Measurements from ENCODE around the gene MSI2.
"Not testable (repeated sequence)": the region's sequence is repeated elsewhere in the genome, so short reads cannot be mapped to it uniquely, and the experiment has no call there.

MSI2 gene

DNA sequence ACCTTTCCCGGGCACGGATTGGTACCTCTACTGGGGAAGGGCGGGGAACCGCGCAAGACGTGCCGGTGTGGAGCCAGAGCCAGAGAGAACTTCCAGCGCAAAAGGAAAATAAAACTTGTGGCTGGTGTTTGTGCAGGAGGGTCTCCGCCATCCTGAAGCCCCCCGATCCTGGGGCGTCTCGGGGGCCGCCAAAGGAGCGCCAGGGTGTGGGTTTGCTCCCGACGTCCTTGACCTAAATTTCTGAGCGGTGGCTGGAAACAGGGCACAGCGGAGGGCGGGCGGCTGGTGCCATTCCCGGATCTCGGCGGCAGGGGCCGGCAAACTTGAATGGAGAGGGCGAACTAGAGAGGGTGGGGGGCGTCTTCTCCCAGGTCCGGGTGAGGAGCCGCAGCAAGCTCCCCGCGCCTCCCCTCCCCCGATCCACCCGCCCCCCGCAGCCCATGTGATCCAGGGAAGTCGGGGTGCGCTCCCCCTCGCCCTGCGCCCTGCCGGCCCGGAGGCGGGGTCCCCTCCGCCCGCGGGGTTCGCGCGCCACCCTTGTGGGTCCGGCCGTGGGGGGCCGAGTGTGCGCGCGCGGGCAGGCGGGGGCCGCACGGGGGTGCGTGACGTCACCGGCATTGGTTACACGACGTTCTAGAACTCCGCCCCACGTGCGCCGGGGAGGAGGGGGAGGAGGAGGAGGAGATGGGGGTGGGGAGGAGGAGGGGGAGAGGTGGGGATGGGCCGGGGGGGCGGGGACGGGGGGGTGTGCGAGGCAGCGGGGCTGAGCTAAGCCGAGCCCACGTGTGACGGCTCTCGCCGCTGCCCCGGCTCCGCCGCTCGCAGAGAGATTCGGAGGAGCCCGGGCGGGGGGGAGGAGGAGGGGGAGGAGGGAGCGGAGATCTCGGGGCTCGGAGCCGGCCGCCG, at the start of gene MSI2:
MSI2 (plus strand) TSS at position 748 of the 906 bp plus-strand sequence. CDS start 220 bp downstream, outside the sequence.
- peak within 1 kb of the TSS; percentile 85 for H3K9ac ChIP-seq (ENCODE audit: low read length)
- no peaks in the 10 kb centered on the region for H3K9me3 ChIP-seq (ENCODE audit: control insufficient read depth, low read depth, low read length)
- H3K27ac ChIP-seq (ENCODE audit: low read length): peak within 1 kb of the TSS; percentile 54
- peaks cover 35% of the 10 kb centered on the region for H3K4me1 ChIP-seq (ENCODE audit: control insufficient read depth, low read depth, low read length)
- peaks cover 16% of the 10 kb centered on the region for H3K27me3 ChIP-seq (ENCODE audit: control insufficient read depth, insufficient read depth, low read length)
- H3K36me3 ChIP-seq (ENCODE audit: control insufficient read depth, low read depth, low read length): peaks cover 4% of the 10 kb centered on the region
- H3K4me3 ChIP-seq (ENCODE audit: low read length): peak within 1 kb of the TSS; percentile 89

GRCh38 chr17:57206928-57207327, 49.4 kb upstream of the MSI2 start:
- peaks cover 3% of the 10 kb centered on the region for H3K4me1 ChIP-seq (ENCODE audit: control insufficient read depth, low read depth, low read length)
- H3K27ac ChIP-seq (ENCODE audit: low read length): no peak overlapping the region

DNA sequence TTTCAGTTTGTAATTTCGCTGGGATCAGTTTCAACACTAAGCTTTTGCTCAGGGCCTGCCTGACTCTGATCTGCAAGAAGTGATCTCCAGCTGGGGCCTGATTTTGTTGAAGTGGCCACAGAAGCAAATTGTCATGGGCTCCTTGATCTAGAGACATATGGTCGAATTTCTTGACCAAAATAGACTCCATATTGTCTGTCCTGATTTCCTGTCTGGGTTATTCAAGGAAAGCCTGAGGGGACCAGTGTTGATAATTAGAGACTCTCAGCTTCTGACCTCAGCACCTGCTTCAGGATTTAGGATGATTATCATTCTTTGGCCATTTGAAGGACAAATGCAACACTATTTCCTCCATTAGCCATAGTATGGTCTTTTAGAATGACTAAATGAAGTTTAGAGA, 48.9 kb upstream of the MSI2 start:
- Histone ChIP-seq H3K27me3 (ENCODE audit: control insufficient read depth, insufficient read depth, low read length) (no peaks in the 10 kb centered on the region), H3K27ac (ENCODE audit: low read length) (no peak overlapping the region), H3K36me3 (ENCODE audit: control insufficient read depth, low read depth, low read length) (no peaks in the 10 kb centered on the region), H3K9me3 (ENCODE audit: control insufficient read depth, low read depth, low read length) (no peaks in the 10 kb centered on the region), H3K4me1 (ENCODE audit: control insufficient read depth, low read depth, low read length) (peaks cover 3% of the 10 kb centered on the region), H3K9ac (ENCODE audit: low read length) (no peak overlapping the region), H3K4me3 (ENCODE audit: low read length) (no peak overlapping the region)

More at GRCh38 chr17:57206928-57207327, 49.4 kb upstream of the MSI2 start:
- Histone ChIP-seq H3K27me3 (ENCODE audit: control insufficient read depth, insufficient read depth, low read length) (no peaks in the 10 kb centered on the region), H3K36me3 (ENCODE audit: control insufficient read depth, low read depth, low read length) (no peaks in the 10 kb centered on the region), H3K9ac (ENCODE audit: low read length) (no peak overlapping the region), H3K9me3 (ENCODE audit: control insufficient read depth, low read depth, low read length) (no peaks in the 10 kb centered on the region), H3K4me3 (ENCODE audit: low read length) (no peak overlapping the region)

DNA sequence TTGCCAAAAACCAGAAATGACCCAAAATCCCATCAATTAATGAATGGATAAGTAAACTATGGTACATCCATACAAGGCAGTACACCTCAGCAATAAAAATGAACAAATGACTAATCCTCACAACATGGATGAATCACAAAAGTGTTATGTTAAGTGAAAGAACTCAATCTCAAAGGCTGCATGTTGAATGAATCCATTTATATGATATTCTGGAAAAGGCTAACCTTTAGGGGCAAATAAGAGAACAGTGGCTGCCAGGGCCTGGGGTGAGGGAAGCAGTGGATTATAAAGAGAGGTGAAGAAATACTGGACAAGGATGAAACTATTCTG, 46.1 kb upstream of the MSI2 start:
- H3K4me3 ChIP-seq (ENCODE audit: low read length): no peak overlapping the region
- H3K9ac ChIP-seq (ENCODE audit: low read length): no peak overlapping the region
- H3K27me3 ChIP-seq (ENCODE audit: control insufficient read depth, insufficient read depth, low read length): no peaks in the 10 kb centered on the region
- no peaks in the 10 kb centered on the region for H3K9me3 ChIP-seq (ENCODE audit: control insufficient read depth, low read depth, low read length)
- H3K36me3 ChIP-seq (ENCODE audit: control insufficient read depth, low read depth, low read length): no peaks in the 10 kb centered on the region
- H3K4me1 ChIP-seq (ENCODE audit: control insufficient read depth, low read depth, low read length): peaks cover 3% of the 10 kb centered on the region
- H3K27ac ChIP-seq (ENCODE audit: low read length): no peak overlapping the region

DNA sequence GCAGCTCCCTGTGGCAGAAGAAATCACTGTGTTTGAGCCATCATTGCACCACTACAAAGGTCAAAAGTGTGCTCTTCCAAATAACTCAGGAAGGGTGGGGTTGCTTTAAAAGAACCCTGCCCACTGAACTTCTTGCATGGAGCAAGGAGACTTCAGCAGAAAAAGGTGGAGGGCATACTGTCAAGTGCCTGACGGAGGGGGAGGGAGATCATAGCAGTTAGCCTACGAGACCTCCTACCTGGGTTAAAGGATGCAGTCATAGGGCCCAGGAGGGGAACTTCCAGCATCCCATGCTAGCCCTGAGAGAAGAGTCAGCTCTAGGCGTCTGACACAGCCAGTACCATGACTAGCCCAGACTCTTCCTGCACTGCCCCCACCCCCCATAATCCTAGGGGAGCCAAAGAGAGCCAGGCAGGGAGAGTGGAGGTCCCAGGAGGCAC, 45.3 kb upstream of the MSI2 start:
- Histone ChIP-seq H3K4me3 (ENCODE audit: low read length) (no peak overlapping the region), H3K9me3 (ENCODE audit: control insufficient read depth, low read depth, low read length) (no peaks in the 10 kb centered on the region), H3K27ac (ENCODE audit: low read length) (no peak overlapping the region), H3K4me1 (ENCODE audit: control insufficient read depth, low read depth, low read length) (peaks cover 3% of the 10 kb centered on the region), H3K27me3 (ENCODE audit: control insufficient read depth, insufficient read depth, low read length) (no peaks in the 10 kb centered on the region), H3K36me3 (ENCODE audit: control insufficient read depth, low read depth, low read length) (no peaks in the 10 kb centered on the region), H3K9ac (ENCODE audit: low read length) (no peak overlapping the region)

DNA sequence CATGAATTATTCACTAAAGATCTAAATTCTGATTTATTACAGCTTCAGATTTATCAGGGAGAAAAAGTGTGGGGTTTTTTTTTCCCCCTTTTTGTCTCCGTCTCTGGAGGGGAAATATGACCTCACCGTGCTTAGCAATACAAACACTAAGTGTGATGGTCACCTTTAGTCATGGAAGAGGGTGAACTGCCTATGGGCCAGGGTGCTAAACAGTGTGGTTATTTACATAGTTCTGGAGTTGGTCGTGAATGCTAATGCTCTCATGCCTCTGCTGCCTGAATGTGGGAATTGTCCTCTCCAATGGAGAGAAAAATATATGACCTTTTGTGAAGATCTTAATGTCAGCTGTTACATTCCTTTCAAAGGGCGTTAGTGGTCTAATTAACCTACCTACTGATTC, 44.8 kb upstream of the MSI2 start:
- Histone ChIP-seq H3K27me3 (ENCODE audit: control insufficient read depth, insufficient read depth, low read length) (no peaks in the 10 kb centered on the region), H3K4me1 (ENCODE audit: control insufficient read depth, low read depth, low read length) (peaks cover 3% of the 10 kb centered on the region), H3K36me3 (ENCODE audit: control insufficient read depth, low read depth, low read length) (no peaks in the 10 kb centered on the region), H3K27ac (ENCODE audit: low read length) (no peak overlapping the region), H3K9me3 (ENCODE audit: control insufficient read depth, low read depth, low read length) (no peaks in the 10 kb centered on the region), H3K4me3 (ENCODE audit: low read length) (no peak overlapping the region), H3K9ac (ENCODE audit: low read length) (no peak overlapping the region)

GRCh38 chr17:57213180-57213825, 43.0 kb upstream of the MSI2 start:
- Histone ChIP-seq H3K27me3 (ENCODE audit: control insufficient read depth, insufficient read depth, low read length) (no peaks in the 10 kb centered on the region), H3K9ac (ENCODE audit: low read length) (no peak overlapping the region), H3K4me3 (ENCODE audit: low read length) (no peak overlapping the region), H3K9me3 (ENCODE audit: control insufficient read depth, low read depth, low read length) (no peaks in the 10 kb centered on the region), H3K36me3 (ENCODE audit: control insufficient read depth, low read depth, low read length) (no peaks in the 10 kb centered on the region), H3K27ac (ENCODE audit: low read length) (no peak overlapping the region), H3K4me1 (ENCODE audit: control insufficient read depth, low read depth, low read length) (peaks cover 3% of the 10 kb centered on the region)

- Histone ChIP-seq H3K36me3 (ENCODE audit: control insufficient read depth, low read depth, low read length) (no peaks in the 10 kb centered on the region), H3K27ac (ENCODE audit: low read length) (no peak overlapping the region), H3K4me3 (ENCODE audit: low read length) (no peak overlapping the region), H3K9me3 (ENCODE audit: control insufficient read depth, low read depth, low read length) (no peaks in the 10 kb centered on the region), H3K4me1 (ENCODE audit: control insufficient read depth, low read depth, low read length) (peaks cover 3% of the 10 kb centered on the region), H3K9ac (ENCODE audit: low read length) (no peak overlapping the region), H3K27me3 (ENCODE audit: control insufficient read depth, insufficient read depth, low read length) (no peaks in the 10 kb centered on the region)
These were observed 41.0 kb upstream of the MSI2 start for GRCh38 chr17:57215317-57215716.

DNA sequence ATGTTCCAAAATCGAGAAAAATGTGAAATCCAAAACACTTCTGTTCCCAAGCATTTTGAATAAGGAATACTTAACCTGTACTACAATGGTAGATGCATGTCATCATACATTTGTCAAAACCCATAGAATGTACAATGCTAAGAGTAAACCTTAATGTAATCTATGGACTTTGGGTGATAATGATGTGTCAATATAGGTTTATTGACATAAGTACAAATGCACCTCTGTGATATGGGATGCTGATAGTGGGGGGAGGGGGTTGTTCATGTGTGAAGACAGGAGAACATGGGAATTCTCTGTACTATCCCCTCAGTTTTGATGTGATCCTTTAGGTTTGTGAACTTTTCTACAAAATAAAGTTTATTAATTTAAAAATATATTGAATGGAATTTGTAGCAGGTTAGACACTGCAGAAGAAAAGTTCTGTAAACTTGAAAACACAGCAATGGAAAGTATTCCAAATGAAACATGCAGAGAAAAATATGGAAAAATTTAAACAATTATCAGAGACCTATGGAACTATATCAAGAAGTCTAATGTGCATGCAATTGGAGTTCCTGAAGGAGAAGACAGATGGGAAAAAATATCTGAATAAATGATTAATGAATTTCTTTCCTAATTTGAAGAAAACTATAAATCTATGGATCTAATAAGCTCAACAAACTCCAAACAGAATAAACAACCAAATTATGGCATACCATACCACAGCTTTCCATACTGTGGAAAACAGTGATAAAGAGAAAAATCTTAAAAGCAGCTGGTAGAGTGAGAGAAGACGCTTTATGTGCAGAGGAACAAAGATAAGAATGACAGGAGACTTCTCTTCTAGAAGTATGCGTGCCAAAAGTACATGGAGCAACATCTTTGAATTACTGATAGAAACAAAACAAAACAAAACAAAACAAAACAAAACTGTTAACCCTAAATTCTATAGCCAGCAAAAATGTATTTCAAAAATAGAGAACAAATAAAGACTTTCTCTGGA, 34.7 kb upstream of the MSI2 start:
- Histone ChIP-seq H3K4me3 (ENCODE audit: low read length) (no peak overlapping the region), H3K27ac (ENCODE audit: low read length) (no peak overlapping the region), H3K9me3 (ENCODE audit: control insufficient read depth, low read depth, low read length) (peaks cover 6% of the 10 kb centered on the region), H3K27me3 (ENCODE audit: control insufficient read depth, insufficient read depth, low read length) (no peaks in the 10 kb centered on the region), H3K36me3 (ENCODE audit: control insufficient read depth, low read depth, low read length) (no peaks in the 10 kb centered on the region), H3K4me1 (ENCODE audit: control insufficient read depth, low read depth, low read length) (no peaks in the 10 kb centered on the region), H3K9ac (ENCODE audit: low read length) (no peak overlapping the region)

DNA sequence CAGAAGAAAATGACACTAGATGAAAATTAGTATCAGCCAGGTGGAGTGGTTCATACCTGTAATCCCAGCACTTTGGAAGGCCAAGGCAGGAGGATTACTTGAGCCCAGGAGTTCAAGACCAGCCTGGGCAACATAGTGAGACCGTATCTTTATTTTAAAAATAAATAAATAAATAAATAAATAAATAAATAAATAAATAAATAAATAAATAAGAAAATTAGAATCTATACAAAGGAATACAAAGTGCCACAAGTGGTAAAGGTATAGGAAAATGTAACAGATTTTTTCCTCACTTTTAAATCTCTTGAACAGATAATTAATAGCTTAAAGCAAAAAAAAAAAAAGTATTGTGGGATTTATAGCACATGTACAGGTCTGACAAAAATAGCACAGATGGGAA, 33.9 kb upstream of the MSI2 start:
- H3K9ac ChIP-seq (ENCODE audit: low read length); H3K9me3 ChIP-seq (ENCODE audit: control insufficient read depth, low read depth, low read length); H3K27ac ChIP-seq (ENCODE audit: low read length); H3K36me3 ChIP-seq (ENCODE audit: control insufficient read depth, low read depth, low read length); H3K4me3 ChIP-seq (ENCODE audit: low read length); H3K4me1 ChIP-seq (ENCODE audit: control insufficient read depth, low read depth, low read length); H3K27me3 ChIP-seq (ENCODE audit: control insufficient read depth, insufficient read depth, low read length): not testable (repeated sequence)

DNA sequence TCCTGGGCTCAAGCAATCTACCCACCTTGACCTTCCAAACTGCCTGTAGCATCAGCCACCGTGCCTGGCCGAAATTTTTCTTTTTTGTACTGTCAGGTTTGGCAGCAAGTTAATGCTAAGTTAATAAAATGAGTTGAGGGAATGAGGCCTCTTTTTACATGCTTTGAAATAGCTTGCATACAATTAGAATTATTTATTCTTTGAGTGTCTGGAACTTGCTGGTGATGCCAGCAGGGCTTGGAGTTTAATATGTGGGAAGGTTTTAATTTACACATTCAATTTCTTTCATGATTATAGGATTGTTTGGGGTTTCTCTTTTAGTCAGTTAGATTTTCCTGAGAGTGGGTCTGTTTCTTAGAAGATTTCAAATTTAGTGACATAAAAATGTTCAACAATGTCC, 31.2 kb upstream of the MSI2 start:
- Histone ChIP-seq H3K27ac (ENCODE audit: low read length) (no peak overlapping the region), H3K4me3 (ENCODE audit: low read length) (no peak overlapping the region), H3K36me3 (ENCODE audit: control insufficient read depth, low read depth, low read length) (no peaks in the 10 kb centered on the region), H3K4me1 (ENCODE audit: control insufficient read depth, low read depth, low read length) (no peaks in the 10 kb centered on the region), H3K27me3 (ENCODE audit: control insufficient read depth, insufficient read depth, low read length) (no peaks in the 10 kb centered on the region), H3K9me3 (ENCODE audit: control insufficient read depth, low read depth, low read length) (peaks cover 6% of the 10 kb centered on the region), H3K9ac (ENCODE audit: low read length) (no peak overlapping the region)

All from iPS-18a (cell line).